Measurements from ENCODE around the gene NKX1-2. TPM values are rescaled to one million over a fixed set of nuclear protein-coding genes. Genes with fewer than 3 reads are reported as not detected.

The NKX1-2 gene
- total and polyA plus RNA-seq, 10 donors = not detected

GRCh38 chr10:124409696-124410095 is 40.1 kb downstream of the NKX1-2 start:
- Histone ChIP-seq H3K4me3 (no peak overlapping the region), H3K4me1 (peaks cover 0 to 13% (median 4%) of the 10 kb centered on the region in 6 donors), H3K27me3 (replicated peaks in 1 of 7) (no peaks in the 10 kb centered on the region), H3K27ac (no peak overlapping the region), H3K9me3 (no peaks in the 10 kb centered on the region), H3K36me3 (peaks cover 0 to 74% (median 18%) of the 10 kb centered on the region in 6 donors)
- TF ChIP-seq, protein P1, sequence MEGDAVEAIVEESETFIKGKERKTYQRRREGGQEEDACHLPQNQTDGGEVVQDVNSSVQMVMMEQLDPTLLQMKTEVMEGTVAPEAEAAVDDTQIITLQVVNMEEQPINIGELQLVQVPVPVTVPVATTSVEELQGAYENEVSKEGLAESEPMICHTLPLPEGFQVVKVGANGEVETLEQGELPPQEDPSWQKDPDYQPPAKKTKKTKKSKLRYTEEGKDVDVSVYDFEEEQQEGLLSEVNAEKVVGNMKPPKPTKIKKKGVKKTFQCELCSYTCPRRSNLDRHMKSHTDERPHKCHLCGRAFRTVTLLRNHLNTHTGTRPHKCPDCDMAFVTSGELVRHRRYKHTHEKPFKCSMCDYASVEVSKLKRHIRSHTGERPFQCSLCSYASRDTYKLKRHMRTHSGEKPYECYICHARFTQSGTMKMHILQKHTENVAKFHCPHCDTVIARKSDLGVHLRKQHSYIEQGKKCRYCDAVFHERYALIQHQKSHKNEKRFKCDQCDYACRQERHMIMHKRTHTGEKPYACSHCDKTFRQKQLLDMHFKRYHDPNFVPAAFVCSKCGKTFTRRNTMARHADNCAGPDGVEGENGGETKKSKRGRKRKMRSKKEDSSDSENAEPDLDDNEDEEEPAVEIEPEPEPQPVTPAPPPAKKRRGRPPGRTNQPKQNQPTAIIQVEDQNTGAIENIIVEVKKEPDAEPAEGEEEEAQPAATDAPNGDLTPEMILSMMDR (IDR thresholded peaks at IDR 0.05 in 8 of 11, conservative IDR thresholded peaks at IDR 0.05 in 3 of 11) = no peak
- TF ChIP-seq POLR2AphosphoS5 (IDR thresholded peaks at IDR 0.05) = no peak
- TF ChIP-seq POLR2A (IDR thresholded peaks at IDR 0.05) = no peak
- no peak for DNase-seq
- intact Hi-C loops (cut with DNase I; ENCODE audit: low total_unique reads) = no loop called here

DNA sequence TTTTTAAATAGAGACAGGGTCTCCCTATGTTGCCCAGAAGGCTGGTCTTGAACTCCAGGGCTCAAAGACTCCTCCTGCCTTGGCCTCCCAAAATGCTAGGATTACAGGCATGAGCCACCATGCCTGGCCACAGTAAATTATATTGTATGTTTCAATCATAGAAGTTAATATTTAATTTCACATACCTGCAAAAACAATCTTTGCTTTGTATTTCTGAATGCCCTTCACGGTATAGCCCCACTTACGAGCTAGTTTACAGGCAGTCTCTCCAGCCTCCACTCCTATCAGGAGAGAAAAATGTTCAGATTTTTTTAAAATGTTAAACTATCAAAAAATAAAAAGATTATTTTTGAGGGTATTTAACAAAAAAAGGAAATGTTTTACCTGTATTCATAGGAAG is 41.5 kb downstream of the NKX1-2 start:
- Histone ChIP-seq H3K4me1 (peaks cover 0 to 7% (median 5%) of the 10 kb centered on the region in 6 donors), H3K9me3 (no peaks in the 10 kb centered on the region), H3K27ac (no peak overlapping the region), H3K4me3 (no peak overlapping the region), H3K27me3 (replicated peaks in 1 of 7) (no peaks in the 10 kb centered on the region), H3K36me3 (peaks cover 0 to 87% (median 26%) of the 10 kb centered on the region in 6 donors)
- intact Hi-C loops (cut with DNase I; ENCODE audit: low total_unique reads) = no loop called here
- TF ChIP-seq POLR2A (IDR thresholded peaks at IDR 0.05) (no peak), POLR2AphosphoS5 (IDR thresholded peaks at IDR 0.05) (no peak)
- TF ChIP-seq, protein P1 (IDR thresholded peaks at IDR 0.05 in 8 of 11, conservative IDR thresholded peaks at IDR 0.05 in 3 of 11) = no peak
- DNase-seq = no peak
- 93 to 99% (median 98%) methylated on average over 2 of the region's 2 CpGs for WGBS, 5 donors

DNA sequence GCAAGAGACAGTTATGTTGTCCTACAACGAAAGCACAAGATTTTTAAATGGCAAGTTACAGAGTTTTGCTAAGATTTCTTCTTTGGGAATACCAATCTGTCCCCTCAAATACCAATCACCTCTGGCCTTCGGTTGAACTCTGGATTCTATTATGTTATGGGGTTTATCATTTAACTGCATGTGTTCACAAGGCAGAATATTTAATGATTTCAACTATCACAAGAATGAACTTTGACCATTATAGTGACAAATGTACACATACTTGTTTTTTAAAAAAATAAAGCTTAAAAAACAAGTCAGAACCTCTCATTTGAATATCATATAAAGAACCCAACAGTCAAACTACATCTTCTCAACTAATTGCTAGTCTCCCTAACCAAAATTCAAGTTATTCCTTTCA is 42.4 kb downstream of the NKX1-2 start:
- 91 to 98% (median 96%) methylated on average over 2 of the region's 2 CpGs for WGBS, 5 donors
- TF ChIP-seq POLR2A (IDR thresholded peaks at IDR 0.05) (no peak), POLR2AphosphoS5 (IDR thresholded peaks at IDR 0.05) (no peak)
- H3K4me1 ChIP-seq = peaks cover 3 to 12% (median 10%) of the 10 kb centered on the region in 6 donors
- H3K4me3 ChIP-seq = no peak overlapping the region
- no peaks in the 10 kb centered on the region for H3K27me3 ChIP-seq (replicated peaks in 1 of 7)
- DNase-seq = no peak
- H3K27ac ChIP-seq = no peak overlapping the region
- intact Hi-C loops (cut with DNase I; ENCODE audit: low total_unique reads) = no loop called here
- no peaks in the 10 kb centered on the region for H3K9me3 ChIP-seq
- H3K36me3 ChIP-seq = peaks cover 0 to 94% (median 32%) of the 10 kb centered on the region in 6 donors

DNA sequence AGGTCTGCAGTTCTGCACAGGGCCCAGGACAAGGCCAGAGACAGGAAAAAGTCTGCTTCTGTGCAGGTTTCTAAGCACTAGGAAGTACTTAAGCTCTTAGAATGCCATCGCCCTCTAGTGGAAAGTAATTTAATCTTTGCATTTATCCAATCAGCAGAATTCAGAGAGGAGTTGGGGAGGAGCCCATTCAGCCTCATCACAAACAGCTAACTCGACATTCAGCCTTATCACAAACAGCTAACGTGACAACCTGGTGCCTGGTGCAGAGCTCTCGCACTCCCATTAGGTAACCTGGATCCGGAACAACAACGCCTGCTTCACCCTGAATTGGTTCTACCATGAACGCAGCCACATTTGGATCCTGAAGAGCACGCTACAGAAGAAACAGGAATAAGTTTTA is 46.3 kb downstream of the NKX1-2 start:
- Histone ChIP-seq H3K4me1 (peaks cover 3 to 12% (median 10%) of the 10 kb centered on the region in 6 donors), H3K36me3 (peaks cover 0 to 100% (median 59%) of the 10 kb centered on the region in 6 donors), H3K9me3 (no peaks in the 10 kb centered on the region), H3K27me3 (replicated peaks in 1 of 7) (no peaks in the 10 kb centered on the region), H3K27ac (peak overlapping the region in 3 of 8 donors; percentile 6 to 45 (median 44)), H3K4me3 (no peak overlapping the region)
- 51 to 61% (median 53%) methylated on average over 8 of the region's 8 CpGs for WGBS, 5 donors
- TF ChIP-seq, protein P1 (IDR thresholded peaks at IDR 0.05 in 8 of 11, conservative IDR thresholded peaks at IDR 0.05 in 3 of 11) = peak; percentile 38 to 75 (median 61)
- TF ChIP-seq POLR2AphosphoS5 (IDR thresholded peaks at IDR 0.05) = peak in 1 of 3 donors; percentile 20
- TF ChIP-seq POLR2A (IDR thresholded peaks at IDR 0.05) = no peak
- intact Hi-C loops (cut with DNase I; ENCODE audit: low total_unique reads) = no loop called here
- DNase-seq = no peak

DNA sequence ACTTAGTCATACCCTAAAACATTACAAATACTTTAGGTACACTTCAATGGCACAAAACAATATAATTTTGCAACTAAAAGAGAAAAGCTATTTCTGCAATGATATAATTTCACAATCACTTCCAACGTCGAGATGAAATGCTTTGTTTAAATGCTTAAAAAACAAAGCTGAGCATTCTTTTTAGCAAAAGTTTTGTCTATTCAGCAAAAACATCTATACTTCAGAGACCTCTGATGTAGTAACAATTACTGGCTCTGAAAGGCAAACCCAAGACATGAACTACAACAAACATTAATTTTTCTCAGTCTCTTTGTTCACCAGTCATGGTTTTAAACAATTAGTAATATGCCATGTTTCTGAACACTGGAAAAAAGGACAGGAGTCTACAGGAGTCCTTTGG is 47.6 kb downstream of the NKX1-2 start:
- intact Hi-C loops (cut with DNase I; ENCODE audit: low total_unique reads) = no loop called here
- Histone ChIP-seq H3K4me1 (peaks cover 3 to 12% (median 10%) of the 10 kb centered on the region in 6 donors), H3K27me3 (replicated peaks in 1 of 7) (no peaks in the 10 kb centered on the region), H3K4me3 (no peak overlapping the region), H3K9me3 (no peaks in the 10 kb centered on the region), H3K36me3 (peaks cover 0 to 100% (median 65%) of the 10 kb centered on the region in 6 donors), H3K27ac (no peak overlapping the region)
- WGBS, 5 donors = 58 to 84% (median 73%) methylated on average over 2 of the region's 2 CpGs
- TF ChIP-seq POLR2AphosphoS5 (IDR thresholded peaks at IDR 0.05) (no peak), POLR2A (IDR thresholded peaks at IDR 0.05) (no peak)
- TF ChIP-seq, protein P1 (IDR thresholded peaks at IDR 0.05 in 8 of 11, conservative IDR thresholded peaks at IDR 0.05 in 3 of 11) = no peak
- DNase-seq = no peak

All from spleen (tissue), 11 donors.